Endothelial cell of umbilical vein (primary cell): ENCODE measurements around the gene VAV3. TPM values are rescaled to one million over a fixed set of nuclear protein-coding genes. Genes with fewer than 3 reads are reported as not detected.

Experiments used
- BruUV-seq: library from RNA; stranded (reverse); fragments of 400-500 nt; replicated peaks from 2 replicates; lab custom pipeline; 2021; lab: Mats Ljungman, UMichigan
- CTCF ChIA-PET: fragments of 300-600, 350-600 bp; sonication (Branson Sonifier 250); formaldehyde crosslinking; loops from one replicate; lab custom pipeline; 2021; ENCODE audit warnings: antibody characterized with exemption, inconsistent platforms; lab: Charles Lee
- POLR2A ChIA-PET: fragments of 300-600, 350-600 bp; sonication (Branson Sonifier 250); formaldehyde crosslinking; loops from one replicate; lab custom pipeline; 2021; ENCODE audit warnings: antibody characterized with exemption, inconsistent platforms; lab: Charles Lee
- DNase-seq: peaks from one replicate; pipeline ENCODE4 v3.0.0-alpha.2; 2011; ENCODE audit warnings: low read depth, low spot score
- FAIRE-seq: peaks from 2 replicates; lab custom pipeline; 2011; peaks lifted over from hg19 to GRCh38; lab: Jason Lieb, UNC
- H2AFZ ChIP-seq: 2 replicates; pipeline ENCODE4 v1.6.0; 2012; ENCODE audit warnings: low read depth, low read length, control low read depth, inconsistent platforms
- H3K27ac ChIP-seq: 2 replicates; pipeline ENCODE4 v1.5.1; 2011; ENCODE audit warnings: low read depth, mild to moderate bottlenecking, control low read depth, low read length, moderate library complexity; ENCODE audit not compliant: insufficient read depth
- H3K27me3 ChIP-seq, 2 experiments: 2 replicates each; pipeline versions ENCODE4 v1.6.0 to v1.6.1; 2011; ENCODE audit warnings: low read length in 2 of 2, mixed read lengths in 1 of 2; ENCODE audit not compliant: control insufficient read depth in 2 of 2, insufficient read depth in 2 of 2
- H3K36me3 ChIP-seq, 2 experiments: 2 replicates in 1 of 2; 3 replicates in 1 of 2; pipeline ENCODE4 v1.5.1; 2011; ENCODE audit warnings: low read length in 2 of 2, mild to moderate bottlenecking in 1 of 2, moderate library complexity in 1 of 2; ENCODE audit not compliant: control insufficient read depth in 2 of 2, insufficient read depth in 2 of 2; ENCODE audit errors: extremely low read depth in 1 of 2
- H3K4me1 ChIP-seq: 3 replicates; pipeline ENCODE4 v1.5.1; 2011; ENCODE audit warnings: mild to moderate bottlenecking, low read length; ENCODE audit not compliant: control insufficient read depth, insufficient read depth; ENCODE audit errors: extremely low read depth
- H3K4me2 ChIP-seq: 2 replicates; pipeline ENCODE4 v1.6.1; 2011; ENCODE audit warnings: low read length, control low read depth, mixed read lengths; ENCODE audit not compliant: insufficient read depth
- H3K4me3 ChIP-seq, 3 experiments: fragments of 200-600 bp in 1 of 3; sonication (generic), shearing (Covaris generic) in 1 of 3; replicated peaks in 1 of 3; 2 replicates each; pipeline ENCODE4 v1.5.1; 2011 to 2016; ENCODE audit warnings: control low read depth in 3 of 3, low read length in 3 of 3, mild to moderate bottlenecking in 2 of 3, inconsistent platforms in 1 of 3, low read depth in 1 of 3, moderate library complexity in 1 of 3; ENCODE audit not compliant: insufficient read depth in 1 of 3
- H3K79me2 ChIP-seq: 2 replicates; pipeline ENCODE4 v1.6.0; 2012; ENCODE audit warnings: low read length, inconsistent platforms; ENCODE audit not compliant: control insufficient read depth, insufficient read depth
- H3K9ac ChIP-seq: replicated peaks from 2 replicates; pipeline ENCODE3; 2011; ENCODE audit warnings: low read length, control low read depth; ENCODE audit not compliant: insufficient read depth; ENCODE audit errors: extremely low read depth
- H3K9me1 ChIP-seq: replicated peaks from 3 replicates; pipeline ENCODE4 v1.6.0; 2011; ENCODE audit warnings: mild to moderate bottlenecking, low read length; ENCODE audit not compliant: control insufficient read depth, insufficient read depth; ENCODE audit errors: extremely low read depth
- H3K9me3 ChIP-seq: replicated peaks from 2 replicates; pipeline ENCODE4 v1.5.1; 2012; ENCODE audit warnings: low read length, inconsistent platforms; ENCODE audit not compliant: control insufficient read depth, insufficient read depth
- H4K20me1 ChIP-seq: replicated peaks from 2 replicates; pipeline ENCODE3; 2011; ENCODE audit warnings: mild to moderate bottlenecking, low read length; ENCODE audit not compliant: control insufficient read depth, insufficient read depth; ENCODE audit errors: extremely low read depth
- CTCF ChIP-seq, 2 donors: IDR thresholded peaks; 1 replicate in 1 of 2; 2 replicates in 1 of 2; pipeline ENCODE4 v1.5.1; 2011; ENCODE audit warnings: low read length in 2 of 2, mild to moderate bottlenecking in 2 of 2, moderate library complexity in 2 of 2, control low read depth in 1 of 2, inconsistent platforms in 1 of 2, low read depth in 1 of 2; ENCODE audit not compliant: insufficient read depth in 1 of 2; ENCODE audit errors: extremely low read depth in 1 of 2
- EZH2 ChIP-seq: IDR thresholded peaks from 2 replicates; pipeline ENCODE4 v1.6.1; 2012; ENCODE audit warnings: borderline replicate concordance, low read depth, mild to moderate bottlenecking, moderate library complexity, low read length, inconsistent platforms; ENCODE audit not compliant: severe bottlenecking
- FOS ChIP-seq: IDR thresholded peaks from 2 replicates; pipeline ENCODE4 v1.6.1; 2011; ENCODE audit warnings: mild to moderate bottlenecking, low read length, moderate library complexity, borderline replicate concordance; ENCODE audit not compliant: insufficient read depth
- GATA2 ChIP-seq: IDR thresholded peaks from 2 replicates; pipeline ENCODE4 v1.7.0; 2011; ENCODE audit warnings: low read depth, mild to moderate bottlenecking, moderate library complexity, mixed read lengths, low read length; ENCODE audit not compliant: insufficient read length, insufficient read depth
- JUN ChIP-seq: IDR thresholded peaks from 2 replicates; pipeline ENCODE4 v1.6.1; 2011; ENCODE audit warnings: borderline replicate concordance, low read depth; ENCODE audit not compliant: insufficient read length, insufficient read depth
- MAX ChIP-seq: IDR thresholded peaks from 2 replicates; pipeline ENCODE4 v1.6.1; 2011; ENCODE audit not compliant: insufficient read depth, insufficient read length
- MYC ChIP-seq: IDR thresholded peaks from one replicate; pipeline ENCODE4 v1.6.1; 2011; ENCODE audit warnings: mild to moderate bottlenecking, low read depth, low read length
- POLR2A ChIP-seq: IDR thresholded peaks from 2 replicates; pipeline ENCODE4 v1.6.1; 2012; ENCODE audit warnings: low read depth, mild to moderate bottlenecking, control low read depth, low read length
- POLR2AphosphoS5 ChIP-seq: IDR thresholded peaks from 2 replicates; pipeline ENCODE4 v1.6.1; 2012; ENCODE audit warnings: low read depth, mild to moderate bottlenecking, control low read depth, low read length, moderate library complexity; ENCODE audit not compliant: insufficient read depth
- dilution Hi-C: fragments of 300-500 bp; cut with MboI; formaldehyde crosslinking; loops from one replicate; pipeline ENCODE4 v1.15.0; 2019; ENCODE audit warnings: low sequenced_read_pairs; ENCODE audit not compliant: extremely low pct_ligation_motif_present
- intact Hi-C: fragments of 100-400 bp; cut with micrococcal nuclease; formaldehyde crosslinking; loops from one replicate; pipeline ENCODE4 v1.10.0; 2022
- polyA plus RNA-seq, 4 experiments: library from polyadenylated mRNA; depleted of rRNA in 3 of 4; stranded (reverse) in 3 of 4; unstranded in 1 of 4; fragments of >200 nt; gene quantifications; 2 replicates each; pipeline versions ENCODE4 v1.2.1 to v1.2.3, GENCODE V29; 2011 to 2012; ENCODE audit warnings: missing spikeins in 1 of 4
- total RNA-seq: library from RNA; stranded (reverse); gene quantifications from 2 replicates; pipeline ENCODE4 v1.2.3, GENCODE V29; 2021

Gene VAV3
- total and polyA plus RNA-seq, 2 donors (not counting 3 experiments of a cell fraction or from before 2014, with no cell fraction given): 0.18 to 1.5 TPM

GRCh38 chr1:107793896-107794453 lies 171.0 kb downstream of the VAV3 start:
- no TSS peak for BruUV-seq
- no peak overlapping the region for H3K9ac ChIP-seq
- H3K36me3 ChIP-seq: no peaks in the 10 kb centered on the region
- dilution Hi-C loops: no loop called here
- no peak overlapping the region for H3K27ac ChIP-seq
- POLR2A ChIA-PET: no interaction called here
- no peaks in the 10 kb centered on the region for H3K9me1 ChIP-seq
- H3K4me1 ChIP-seq: no peaks in the 10 kb centered on the region
- FAIRE-seq (no peak), DNase-seq (no peak)
- no peaks in the 10 kb centered on the region for H3K9me3 ChIP-seq
- H3K4me2 ChIP-seq: no peak overlapping the region
- no peaks in the 10 kb centered on the region for H4K20me1 ChIP-seq
- TF ChIP-seq GATA2 (no peak), POLR2AphosphoS5 (no peak), MAX (no peak), FOS (no peak), CTCF (IDR thresholded peaks at IDR 0.05; ENCODE audit: extremely low read depth in 1 of 2, insufficient read depth in 1 of 2, low read depth in 1 of 2, low read length in 2 of 2) (no peak), POLR2A (no peak), MYC (no peak), JUN (no peak), EZH2 (no peak)
- intact Hi-C loops: no loop called here
- H2AFZ ChIP-seq: no peak overlapping the region
- H3K27me3 ChIP-seq: peaks cover 0 to 5% of the 10 kb centered on the region in 2 experiments
- H3K4me3 ChIP-seq: no peak overlapping the region
- CTCF ChIA-PET: interaction anchor here (0.8 to 7.2 kb wide), 3 partner anchors 10 to 44 kb away, joined by 3 to 47 read pairs (median 4); no protein-coding TSS in a partner anchor
- H3K79me2 ChIP-seq: no peaks in the 10 kb centered on the region
